H9 (cell line): Measurements from ENCODE around the gene PGF. TPM values are rescaled to one million over a fixed set of nuclear protein-coding genes. Genes with fewer than 3 reads are reported as not detected.

ENCODE experiments used
- DNase-seq: peaks from one replicate; pipeline ENCODE4 v3.0.0-alpha.2; 2017
- H2AFZ ChIP-seq: one replicate; pipeline ENCODE4 v1.6.1; 2013; ENCODE audit warnings: mild to moderate bottlenecking, low read length, control low read depth, moderate library complexity
- H2AK5ac ChIP-seq: 2 replicates; pipeline ENCODE4 v1.6.1; 2013; ENCODE audit warnings: low read length, control low read depth, mixed read lengths; ENCODE audit not compliant: insufficient read length
- H2BK120ac ChIP-seq: one replicate; pipeline ENCODE4 v1.6.1; 2013; ENCODE audit warnings: low read depth, mild to moderate bottlenecking, low read length, control low read depth, inconsistent platforms; ENCODE audit not compliant: poor library complexity, severe bottlenecking
- H2BK12ac ChIP-seq: 2 replicates; pipeline ENCODE4 v1.6.1; 2013; ENCODE audit warnings: low read length, control low read depth, mixed read lengths, low read depth; ENCODE audit not compliant: insufficient read length
- H2BK15ac ChIP-seq: 2 replicates; pipeline ENCODE4 v1.6.1; 2013; ENCODE audit warnings: low read depth, low read length, control low read depth
- H2BK20ac ChIP-seq: one replicate; pipeline ENCODE4 v1.6.1; 2013; ENCODE audit warnings: low read depth, mild to moderate bottlenecking, low read length, control low read depth, inconsistent platforms; ENCODE audit not compliant: poor library complexity, severe bottlenecking
- H2BK5ac ChIP-seq: 2 replicates; pipeline ENCODE4 v1.6.1; 2013; ENCODE audit warnings: low read length, control low read depth, mixed read lengths; ENCODE audit not compliant: insufficient read length
- H3K14ac ChIP-seq: 2 replicates; pipeline ENCODE4 v1.6.1; 2013; ENCODE audit warnings: low read length, control low read depth; ENCODE audit not compliant: insufficient read depth
- H3K18ac ChIP-seq: 2 replicates; pipeline ENCODE4 v1.6.1; 2013; ENCODE audit warnings: low read depth, mild to moderate bottlenecking, mixed read lengths, low read length, control low read depth; ENCODE audit not compliant: insufficient read length
- H3K23ac ChIP-seq: 2 replicates; pipeline ENCODE4 v1.6.1; 2013; ENCODE audit warnings: low read length, control low read depth, mixed read lengths, low read depth; ENCODE audit not compliant: insufficient read length
- H3K23me2 ChIP-seq: 2 replicates; pipeline ENCODE4 v1.6.1; 2013; ENCODE audit warnings: low read depth, mild to moderate bottlenecking, mixed read lengths, low read length, control low read depth; ENCODE audit not compliant: insufficient read length, poor library complexity, severe bottlenecking
- H3K27ac ChIP-seq: 2 replicates; pipeline ENCODE4 v1.5.1; 2013; ENCODE audit warnings: low read length, control low read depth, mixed read lengths, low read depth; ENCODE audit not compliant: insufficient read length
- H3K27me3 ChIP-seq: 2 replicates; pipeline ENCODE4 v1.6.1; 2013; ENCODE audit warnings: low read length, control low read depth, inconsistent platforms; ENCODE audit not compliant: insufficient read depth
- H3K4ac ChIP-seq: 2 replicates; pipeline ENCODE4 v1.6.1; 2013; ENCODE audit warnings: low read depth, mild to moderate bottlenecking, control low read depth, inconsistent platforms, low read length, moderate library complexity
- H3K4me1 ChIP-seq: 2 replicates; pipeline ENCODE4 v1.6.1; 2013; ENCODE audit warnings: low read length, control low read depth, inconsistent platforms; ENCODE audit not compliant: insufficient read depth
- H3K4me2 ChIP-seq: 2 replicates; pipeline ENCODE4 v1.6.1; 2013; ENCODE audit warnings: low read length, control low read depth, mixed read lengths; ENCODE audit not compliant: insufficient read length, insufficient read depth
- H3K56ac ChIP-seq: 2 replicates; pipeline ENCODE4 v1.6.1; 2013; ENCODE audit warnings: low read depth, mild to moderate bottlenecking, mixed read lengths, low read length, control low read depth; ENCODE audit not compliant: insufficient read length
- H3K79me1 ChIP-seq: 2 replicates; pipeline ENCODE4 v1.6.1; 2013; ENCODE audit warnings: low read depth, mild to moderate bottlenecking, moderate library complexity, low read length, control low read depth, inconsistent platforms; ENCODE audit not compliant: insufficient read depth, poor library complexity, severe bottlenecking
- H3K79me2 ChIP-seq: 2 replicates; pipeline ENCODE4 v1.6.1; 2013; ENCODE audit warnings: low read length, control low read depth, inconsistent platforms; ENCODE audit not compliant: insufficient read depth
- H3K9ac ChIP-seq: 2 replicates; pipeline ENCODE4 v1.6.1; 2013; ENCODE audit warnings: low read length, control low read depth, mixed read lengths; ENCODE audit not compliant: insufficient read length; ENCODE audit errors: extremely low read depth
- H3K9me3 ChIP-seq: one replicate; pipeline ENCODE4 v1.6.1; 2013; ENCODE audit warnings: low read depth, low read length, inconsistent platforms; ENCODE audit not compliant: control insufficient read depth
- H3T11ph ChIP-seq: one replicate; pipeline ENCODE4 v1.6.1; 2013; ENCODE audit warnings: mild to moderate bottlenecking, low read length, control low read depth, inconsistent platforms
- H4K20me1 ChIP-seq: one replicate; pipeline ENCODE4 v1.6.1; 2013; ENCODE audit not compliant: control insufficient read depth, insufficient read length, insufficient read depth
- H4K5ac ChIP-seq: 2 replicates; pipeline ENCODE4 v1.6.1; 2013; ENCODE audit warnings: low read depth, mild to moderate bottlenecking, mixed read lengths, low read length, control low read depth; ENCODE audit not compliant: insufficient read length
- H4K8ac ChIP-seq: replicated peaks from 2 replicates; pipeline ENCODE4 v1.6.1; 2013; ENCODE audit warnings: low read length, control low read depth, mixed read lengths, low read depth; ENCODE audit not compliant: insufficient read length
- H4K91ac ChIP-seq: 2 replicates; pipeline ENCODE4 v1.6.1; 2013; ENCODE audit warnings: low read depth, mild to moderate bottlenecking, moderate library complexity, mixed read lengths, low read length, control low read depth; ENCODE audit not compliant: insufficient read length
- H3K27ac Mint-ChIP-seq, 3 experiments: 2 replicates in 2 of 3; 3 replicates in 1 of 3; pipeline ENCODE4 v1.8.0; 2020 to 2021; ENCODE audit warnings: mixed read lengths in 3 of 3, mild to moderate bottlenecking in 1 of 3, moderate library complexity in 1 of 3
- H3K27me3 Mint-ChIP-seq: 2 replicates; pipeline ENCODE4 v1.8.0; 2021; ENCODE audit warnings: low read depth, mild to moderate bottlenecking, moderate library complexity, mixed read lengths
- H3K36me3 Mint-ChIP-seq, 3 experiments: 2 replicates in 2 of 3; 3 replicates in 1 of 3; pipeline ENCODE4 v1.8.0; 2020 to 2021; ENCODE audit warnings: low read depth in 3 of 3, mixed read lengths in 3 of 3; ENCODE audit not compliant: insufficient read depth in 1 of 3
- H3K4me1 Mint-ChIP-seq, 2 experiments: 2 replicates each; pipeline ENCODE4 v1.8.0; 2020; ENCODE audit warnings: mixed read lengths in 2 of 2
- H3K4me3 Mint-ChIP-seq, 2 experiments: 2 replicates in 1 of 2; 3 replicates in 1 of 2; pipeline ENCODE4 v1.8.0; 2020 to 2021; ENCODE audit warnings: mild to moderate bottlenecking in 2 of 2, mixed read lengths in 2 of 2, moderate library complexity in 1 of 2
- H3K9me3 Mint-ChIP-seq, 2 experiments: 2 replicates in 1 of 2; 3 replicates in 1 of 2; pipeline ENCODE4 v1.8.0; 2020; ENCODE audit warnings: mild to moderate bottlenecking in 2 of 2, mixed read lengths in 2 of 2, moderate library complexity in 1 of 2
- WGBS: extraction: QIAGEN DNeasy Blood & Tissue Kit; methylation state at CpG from one replicate; pipeline ENCODE4 v1.1.7; 2013; ENCODE audit warnings: missing lambda C conversion rate, low lambda C conversion rate, mixed read lengths; ENCODE audit not compliant: insufficient read length; ENCODE audit errors: extremely low coverage; 5-methylcytosine and 5-hydroxymethylcytosine counted together
- total RNA-seq: library from RNA; stranded (reverse); gene quantifications from 2 replicates; pipeline ENCODE4 v1.2.1, GENCODE V29; 2021
- TF ChIP-seq, protein P1 (sequence below): fragments of 200-600 bp; sonication (generic); conservative IDR thresholded peaks from 3 replicates; pipeline ENCODE4 v1.8.0; 2021; ENCODE audit warnings: antibody characterized with exemption, mild to moderate bottlenecking

The PGF gene
- total RNA-seq, 1 experiment from 2014 or later, result 2.3 TPM

GRCh38 chr14:74977901-74978385, 22.5 kb upstream of the PGF start:
- Histone ChIP-seq H2AFZ (no peak overlapping the region), H3K23ac (no peak overlapping the region), H2BK5ac (no peak overlapping the region), H4K8ac (no peak overlapping the region), H2AK5ac (no peak overlapping the region), H2BK20ac (no peak overlapping the region), H3K23me2 (no peaks in the 10 kb centered on the region), H3K79me2 (no peaks in the 10 kb centered on the region), H2BK120ac (no peak overlapping the region), H3K4me2 (no peak overlapping the region), H4K91ac (no peak overlapping the region), H2BK12ac (no peak overlapping the region), H2BK15ac (no peak overlapping the region), H4K20me1 (no peaks in the 10 kb centered on the region), H3K4ac (no peak overlapping the region), H3K27ac (no peak overlapping the region), H3K27me3 (no peaks in the 10 kb centered on the region), H3K4me1 (no peaks in the 10 kb centered on the region; the same call in 1 of the 2 replicates), H4K5ac (no peak overlapping the region), H3T11ph (no peak overlapping the region), H3K14ac (no peak overlapping the region), H3K79me1 (no peaks in the 10 kb centered on the region), H3K18ac (no peak overlapping the region), H3K9me3 (no peaks in the 10 kb centered on the region), H3K9ac (no peak overlapping the region), H3K56ac (no peak overlapping the region)
- no peaks in the 10 kb centered on the region for H3K9me3 Mint-ChIP-seq
- no peak overlapping the region for H3K4me3 Mint-ChIP-seq
- peak; percentile 20 for DNase-seq
- H3K27me3 Mint-ChIP-seq, result no peaks in the 10 kb centered on the region; the same call in 1 of the 2 replicates
- TF ChIP-seq, protein P1, sequence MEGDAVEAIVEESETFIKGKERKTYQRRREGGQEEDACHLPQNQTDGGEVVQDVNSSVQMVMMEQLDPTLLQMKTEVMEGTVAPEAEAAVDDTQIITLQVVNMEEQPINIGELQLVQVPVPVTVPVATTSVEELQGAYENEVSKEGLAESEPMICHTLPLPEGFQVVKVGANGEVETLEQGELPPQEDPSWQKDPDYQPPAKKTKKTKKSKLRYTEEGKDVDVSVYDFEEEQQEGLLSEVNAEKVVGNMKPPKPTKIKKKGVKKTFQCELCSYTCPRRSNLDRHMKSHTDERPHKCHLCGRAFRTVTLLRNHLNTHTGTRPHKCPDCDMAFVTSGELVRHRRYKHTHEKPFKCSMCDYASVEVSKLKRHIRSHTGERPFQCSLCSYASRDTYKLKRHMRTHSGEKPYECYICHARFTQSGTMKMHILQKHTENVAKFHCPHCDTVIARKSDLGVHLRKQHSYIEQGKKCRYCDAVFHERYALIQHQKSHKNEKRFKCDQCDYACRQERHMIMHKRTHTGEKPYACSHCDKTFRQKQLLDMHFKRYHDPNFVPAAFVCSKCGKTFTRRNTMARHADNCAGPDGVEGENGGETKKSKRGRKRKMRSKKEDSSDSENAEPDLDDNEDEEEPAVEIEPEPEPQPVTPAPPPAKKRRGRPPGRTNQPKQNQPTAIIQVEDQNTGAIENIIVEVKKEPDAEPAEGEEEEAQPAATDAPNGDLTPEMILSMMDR, result no peak
- H3K4me1 Mint-ChIP-seq, result peaks cover 33 to 47% of the 10 kb centered on the region in 2 experiments
- no CpG with 5 or more reads among the region's 6 CpGs for WGBS
- no peaks in the 10 kb centered on the region for H3K36me3 Mint-ChIP-seq
- H3K27ac Mint-ChIP-seq, result no peak overlapping the region
